GM12891 (cell line): ENCODE data around the gene PDS5A.

Experiments
- PAX5 ChIP-seq: IDR thresholded peaks from 2 replicates; pipeline ENCODE4 v1.6.1; 2011; ENCODE audit warnings: low read length, moderate library complexity, mild to moderate bottlenecking; ENCODE audit not compliant: insufficient read depth, severe bottlenecking
- POLR2A ChIP-seq: IDR thresholded peaks from 2 replicates; pipeline ENCODE4 v1.6.1; 2011; ENCODE audit warnings: low read depth, low read length, control low read depth
- POLR2AphosphoS5 ChIP-seq: IDR thresholded peaks from 2 replicates; pipeline ENCODE4 v1.6.1; 2011; ENCODE audit warnings: low read depth, low read length, control low read depth
- POU2F2 ChIP-seq: IDR thresholded peaks from 2 replicates; pipeline ENCODE4 v1.6.1; 2011; ENCODE audit warnings: low read depth, mild to moderate bottlenecking, control low read depth, low read length, moderate library complexity
- SPI1 ChIP-seq: IDR thresholded peaks from 2 replicates; pipeline ENCODE4 v1.6.1; 2011; ENCODE audit warnings: low read depth, low read length, control low read depth
- TAF1 ChIP-seq: IDR thresholded peaks from 2 replicates; pipeline ENCODE4 v1.6.1; 2011; ENCODE audit warnings: low read depth, low read length, control low read depth

DNA sequence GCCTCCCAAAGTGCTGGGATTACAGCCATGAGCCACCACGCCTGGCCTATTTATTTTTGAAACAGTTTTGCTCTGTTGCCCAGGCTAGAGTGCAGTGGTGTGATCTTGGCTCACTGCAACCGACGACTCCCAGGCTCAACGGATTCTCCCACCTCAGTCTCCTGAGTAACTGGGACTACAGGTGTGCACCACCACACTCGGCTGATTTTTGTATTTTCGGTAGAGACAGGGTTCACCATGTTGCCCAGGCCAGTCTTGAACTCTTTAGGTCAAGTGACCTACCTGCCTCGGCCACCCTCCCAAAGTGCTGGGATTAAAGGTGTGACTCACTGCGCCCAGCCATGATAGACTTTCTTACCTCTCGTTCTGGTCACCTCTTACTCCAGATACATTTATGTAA, 155.8 kb downstream of the PDS5A start:
- TF ChIP-seq POLR2A: no peak
- no peak for TF ChIP-seq POLR2AphosphoS5
- no peak for TF ChIP-seq POU2F2
- TF ChIP-seq TAF1: no peak
- TF ChIP-seq SPI1: no peak
- TF ChIP-seq PAX5: no peak
